K562 (cell line): ENCODE measurements around the gene WNK1. TPM values are rescaled to one million over a fixed set of nuclear protein-coding genes. Genes with fewer than 3 reads are reported as not detected.

ENCODE experiments used
- ADNP ChIP-seq: fragments of 200-800 bp; sonication (Bioruptor generic); IDR thresholded peaks from 2 replicates; pipeline ENCODE4 v1.6.1; 2016; ENCODE audit warnings: missing genetic modification characterization, missing compliant biosample characterization
- MTF1 ChIP-seq: fragments of 250-450 bp; sonication (Bioruptor Pico); IDR thresholded peaks from 2 replicates; pipeline ENCODE4 v1.9.0; 2021; ENCODE audit warnings: moderate library complexity, mild to moderate bottlenecking, inconsistent platforms, borderline replicate concordance
- POLR2AphosphoS5 ChIP-seq: IDR thresholded peaks from 2 replicates; pipeline ENCODE4 v1.6.1; 2011; ENCODE audit warnings: mild to moderate bottlenecking, low read depth, low read length, moderate library complexity; ENCODE audit not compliant: control insufficient read depth, insufficient read depth
- PTRF ChIP-seq: fragments of 450-650 bp; IDR thresholded peaks from 2 replicates; pipeline ENCODE4 v1.6.1; 2016; ENCODE audit warnings: mild to moderate bottlenecking, missing genetic modification characterization, missing compliant biosample characterization
- SIN3A ChIP-seq, 2 experiments: fragments of 150-350 bp in 1 of 2; IDR thresholded peaks; 2 replicates each; pipeline ENCODE4 v1.6.1; 2011 to 2016; ENCODE audit warnings: borderline replicate concordance in 2 of 2, low read depth in 2 of 2, low read length in 2 of 2, mild to moderate bottlenecking in 2 of 2, moderate library complexity in 2 of 2; ENCODE audit not compliant: control insufficient read depth in 1 of 2
- STAT5B ChIP-seq: fragments of 250-450 bp; sonication (Bioruptor Pico); IDR thresholded peaks from 2 replicates; pipeline ENCODE4 v1.8.0; 2021; ENCODE audit warnings: mild to moderate bottlenecking, inconsistent platforms
- USF1 ChIP-seq: sonication (generic); formaldehyde crosslinking; IDR thresholded peaks from 2 replicates; pipeline ENCODE4 v1.9.0; 2022; ENCODE audit warnings: mild to moderate bottlenecking, missing genetic modification reagents
- ZKSCAN3 ChIP-seq: fragments of 250-450 bp; sonication (Bioruptor Pico); IDR thresholded peaks from 2 replicates; pipeline ENCODE4 v1.4.0; 2020
- ZKSCAN8 ChIP-seq: fragments of 200-800 bp; sonication (Bioruptor generic); IDR thresholded peaks from 2 replicates; pipeline ENCODE4 v1.6.1; 2016; ENCODE audit warnings: missing genetic modification characterization, missing compliant biosample characterization
- polyA plus RNA-seq, 8 experiments: library from polyadenylated mRNA; depleted of rRNA in 4 of 8; stranded (reverse) in 5 of 8; unstranded in 3 of 8; fragments of >200 nt; fragmentation: Nextera tagmentation in 2 of 8; fragmentation: Illumina TruSeq in 1 of 8; extraction: Ambion mirVana in 2 of 8; extraction: Trizol in 1 of 8; gene quantifications; 2 replicates each; pipeline versions ENCODE4 v1.2.1 to v1.2.3, GENCODE V29; 2011 to 2014; ENCODE audit warnings: inconsistent platforms in 1 of 8, missing spikeins in 1 of 8
- total RNA-seq, 7 experiments: library from RNA; depleted of rRNA in 6 of 7; stranded (reverse); fragments of >200 nt in 6 of 7; fragmentation: Illumina TruSeq in 2 of 7; extraction: Trizol in 2 of 7; gene quantifications; 2 replicates each; pipeline versions ENCODE4 v1.2.1 to v1.2.3, GENCODE V29; 2011 to 2021; ENCODE audit warnings: low replicate concordance in 1 of 7
- TF ChIP-seq, protein P1 (sequence below): fragments of 450-650 bp; IDR thresholded peaks from 2 replicates; pipeline ENCODE4 v1.6.1; 2016; ENCODE audit warnings: mild to moderate bottlenecking, moderate library complexity
- TF ChIP-seq, protein P2 (sequence below): fragments of 450-650 bp; IDR thresholded peaks from 2 replicates; pipeline ENCODE4 v1.7.0; 2016; ENCODE audit warnings: borderline replicate concordance

WNK1 gene
- total and polyA plus RNA-seq, 9 of the 15 experiments (the other 6 are each of a cell fraction or from before 2014, with no cell fraction given), result 4.3 to 73.9 (median 31.0) TPM

GRCh38 chr12:944211-944610 is 191.8 kb downstream of the WNK1 start (continued):
- TF ChIP-seq, protein P1, sequence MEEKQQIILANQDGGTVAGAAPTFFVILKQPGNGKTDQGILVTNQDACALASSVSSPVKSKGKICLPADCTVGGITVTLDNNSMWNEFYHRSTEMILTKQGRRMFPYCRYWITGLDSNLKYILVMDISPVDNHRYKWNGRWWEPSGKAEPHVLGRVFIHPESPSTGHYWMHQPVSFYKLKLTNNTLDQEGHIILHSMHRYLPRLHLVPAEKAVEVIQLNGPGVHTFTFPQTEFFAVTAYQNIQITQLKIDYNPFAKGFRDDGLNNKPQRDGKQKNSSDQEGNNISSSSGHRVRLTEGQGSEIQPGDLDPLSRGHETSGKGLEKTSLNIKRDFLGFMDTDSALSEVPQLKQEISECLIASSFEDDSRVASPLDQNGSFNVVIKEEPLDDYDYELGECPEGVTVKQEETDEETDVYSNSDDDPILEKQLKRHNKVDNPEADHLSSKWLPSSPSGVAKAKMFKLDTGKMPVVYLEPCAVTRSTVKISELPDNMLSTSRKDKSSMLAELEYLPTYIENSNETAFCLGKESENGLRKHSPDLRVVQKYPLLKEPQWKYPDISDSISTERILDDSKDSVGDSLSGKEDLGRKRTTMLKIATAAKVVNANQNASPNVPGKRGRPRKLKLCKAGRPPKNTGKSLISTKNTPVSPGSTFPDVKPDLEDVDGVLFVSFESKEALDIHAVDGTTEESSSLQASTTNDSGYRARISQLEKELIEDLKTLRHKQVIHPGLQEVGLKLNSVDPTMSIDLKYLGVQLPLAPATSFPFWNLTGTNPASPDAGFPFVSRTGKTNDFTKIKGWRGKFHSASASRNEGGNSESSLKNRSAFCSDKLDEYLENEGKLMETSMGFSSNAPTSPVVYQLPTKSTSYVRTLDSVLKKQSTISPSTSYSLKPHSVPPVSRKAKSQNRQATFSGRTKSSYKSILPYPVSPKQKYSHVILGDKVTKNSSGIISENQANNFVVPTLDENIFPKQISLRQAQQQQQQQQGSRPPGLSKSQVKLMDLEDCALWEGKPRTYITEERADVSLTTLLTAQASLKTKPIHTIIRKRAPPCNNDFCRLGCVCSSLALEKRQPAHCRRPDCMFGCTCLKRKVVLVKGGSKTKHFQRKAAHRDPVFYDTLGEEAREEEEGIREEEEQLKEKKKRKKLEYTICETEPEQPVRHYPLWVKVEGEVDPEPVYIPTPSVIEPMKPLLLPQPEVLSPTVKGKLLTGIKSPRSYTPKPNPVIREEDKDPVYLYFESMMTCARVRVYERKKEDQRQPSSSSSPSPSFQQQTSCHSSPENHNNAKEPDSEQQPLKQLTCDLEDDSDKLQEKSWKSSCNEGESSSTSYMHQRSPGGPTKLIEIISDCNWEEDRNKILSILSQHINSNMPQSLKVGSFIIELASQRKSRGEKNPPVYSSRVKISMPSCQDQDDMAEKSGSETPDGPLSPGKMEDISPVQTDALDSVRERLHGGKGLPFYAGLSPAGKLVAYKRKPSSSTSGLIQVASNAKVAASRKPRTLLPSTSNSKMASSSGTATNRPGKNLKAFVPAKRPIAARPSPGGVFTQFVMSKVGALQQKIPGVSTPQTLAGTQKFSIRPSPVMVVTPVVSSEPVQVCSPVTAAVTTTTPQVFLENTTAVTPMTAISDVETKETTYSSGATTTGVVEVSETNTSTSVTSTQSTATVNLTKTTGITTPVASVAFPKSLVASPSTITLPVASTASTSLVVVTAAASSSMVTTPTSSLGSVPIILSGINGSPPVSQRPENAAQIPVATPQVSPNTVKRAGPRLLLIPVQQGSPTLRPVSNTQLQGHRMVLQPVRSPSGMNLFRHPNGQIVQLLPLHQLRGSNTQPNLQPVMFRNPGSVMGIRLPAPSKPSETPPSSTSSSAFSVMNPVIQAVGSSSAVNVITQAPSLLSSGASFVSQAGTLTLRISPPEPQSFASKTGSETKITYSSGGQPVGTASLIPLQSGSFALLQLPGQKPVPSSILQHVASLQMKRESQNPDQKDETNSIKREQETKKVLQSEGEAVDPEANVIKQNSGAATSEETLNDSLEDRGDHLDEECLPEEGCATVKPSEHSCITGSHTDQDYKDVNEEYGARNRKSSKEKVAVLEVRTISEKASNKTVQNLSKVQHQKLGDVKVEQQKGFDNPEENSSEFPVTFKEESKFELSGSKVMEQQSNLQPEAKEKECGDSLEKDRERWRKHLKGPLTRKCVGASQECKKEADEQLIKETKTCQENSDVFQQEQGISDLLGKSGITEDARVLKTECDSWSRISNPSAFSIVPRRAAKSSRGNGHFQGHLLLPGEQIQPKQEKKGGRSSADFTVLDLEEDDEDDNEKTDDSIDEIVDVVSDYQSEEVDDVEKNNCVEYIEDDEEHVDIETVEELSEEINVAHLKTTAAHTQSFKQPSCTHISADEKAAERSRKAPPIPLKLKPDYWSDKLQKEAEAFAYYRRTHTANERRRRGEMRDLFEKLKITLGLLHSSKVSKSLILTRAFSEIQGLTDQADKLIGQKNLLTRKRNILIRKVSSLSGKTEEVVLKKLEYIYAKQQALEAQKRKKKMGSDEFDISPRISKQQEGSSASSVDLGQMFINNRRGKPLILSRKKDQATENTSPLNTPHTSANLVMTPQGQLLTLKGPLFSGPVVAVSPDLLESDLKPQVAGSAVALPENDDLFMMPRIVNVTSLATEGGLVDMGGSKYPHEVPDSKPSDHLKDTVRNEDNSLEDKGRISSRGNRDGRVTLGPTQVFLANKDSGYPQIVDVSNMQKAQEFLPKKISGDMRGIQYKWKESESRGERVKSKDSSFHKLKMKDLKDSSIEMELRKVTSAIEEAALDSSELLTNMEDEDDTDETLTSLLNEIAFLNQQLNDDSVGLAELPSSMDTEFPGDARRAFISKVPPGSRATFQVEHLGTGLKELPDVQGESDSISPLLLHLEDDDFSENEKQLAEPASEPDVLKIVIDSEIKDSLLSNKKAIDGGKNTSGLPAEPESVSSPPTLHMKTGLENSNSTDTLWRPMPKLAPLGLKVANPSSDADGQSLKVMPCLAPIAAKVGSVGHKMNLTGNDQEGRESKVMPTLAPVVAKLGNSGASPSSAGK, result no peak
- no peak for TF ChIP-seq ZKSCAN3 (CRISPR knock-in tag)
- no peak for TF ChIP-seq ADNP (tag)
- no peak for TF ChIP-seq ZKSCAN8
- no peak for TF ChIP-seq MTF1 (CRISPR knock-in tag)
- TF ChIP-seq USF1 (CRISPR knock-in tag), result no peak
- TF ChIP-seq, protein P2, sequence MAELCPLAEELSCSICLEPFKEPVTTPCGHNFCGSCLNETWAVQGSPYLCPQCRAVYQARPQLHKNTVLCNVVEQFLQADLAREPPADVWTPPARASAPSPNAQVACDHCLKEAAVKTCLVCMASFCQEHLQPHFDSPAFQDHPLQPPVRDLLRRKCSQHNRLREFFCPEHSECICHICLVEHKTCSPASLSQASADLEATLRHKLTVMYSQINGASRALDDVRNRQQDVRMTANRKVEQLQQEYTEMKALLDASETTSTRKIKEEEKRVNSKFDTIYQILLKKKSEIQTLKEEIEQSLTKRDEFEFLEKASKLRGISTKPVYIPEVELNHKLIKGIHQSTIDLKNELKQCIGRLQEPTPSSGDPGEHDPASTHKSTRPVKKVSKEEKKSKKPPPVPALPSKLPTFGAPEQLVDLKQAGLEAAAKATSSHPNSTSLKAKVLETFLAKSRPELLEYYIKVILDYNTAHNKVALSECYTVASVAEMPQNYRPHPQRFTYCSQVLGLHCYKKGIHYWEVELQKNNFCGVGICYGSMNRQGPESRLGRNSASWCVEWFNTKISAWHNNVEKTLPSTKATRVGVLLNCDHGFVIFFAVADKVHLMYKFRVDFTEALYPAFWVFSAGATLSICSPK, result no peak
- TF ChIP-seq PTRF, result no peak
- TF ChIP-seq POLR2AphosphoS5, result no peak
- TF ChIP-seq SIN3A (IDR thresholded peaks at IDR 0.05; ENCODE audit: borderline replicate concordance in 2 of 2, control insufficient read depth in 1 of 2, low read depth in 2 of 2, low read length in 2 of 2), result no peak
- TF ChIP-seq STAT5B (CRISPR knock-in tag), result no peak
